DMS 273 treated with DMSO at 0.1 percent for 48 hours (cell line): Measurements from ENCODE around the gene SEZ6.
"Not testable (repeated sequence)": the region's sequence is repeated elsewhere in the genome, so short reads cannot be mapped to it uniquely, and the experiment has no call there.

Experiments
- DNase-seq: peaks from one replicate; lab custom pipeline; 2025; lab: John Stamatoyannopoulos, UW

Gene SEZ6

GRCh38 chr17:28937044-28937729, 68.6 kb downstream of the SEZ6 start:
- DNase-seq, result no peak

GRCh38 chr17:28935744-28936460, 69.9 kb downstream of the SEZ6 start:
- DNase-seq, result no peak

GRCh38 chr17:28934508-28934907, 71.3 kb downstream of the SEZ6 start:
- not testable (repeated sequence) for DNase-seq

- no peak for DNase-seq
Measured at GRCh38 chr17:28929787-28930186, 76.0 kb downstream of the SEZ6 start.

- no peak for DNase-seq
Measured at GRCh38 chr17:28928061-28928460, 77.8 kb downstream of the SEZ6 start.

GRCh38 chr17:28926786-28927185, 79.0 kb downstream of the SEZ6 start:
- DNase-seq, result no peak

- DNase-seq, result no peak
Measured at GRCh38 chr17:28926366-28926765, 79.5 kb downstream of the SEZ6 start.

- no peak for DNase-seq
Measured at GRCh38 chr17:28925912-28926365, 79.9 kb downstream of the SEZ6 start.

GRCh38 chr17:28920201-28920600, 85.6 kb downstream of the SEZ6 start:
- DNase-seq, result no peak

GRCh38 chr17:28918295-28918694, 87.5 kb downstream of the SEZ6 start:
- no peak for DNase-seq

GRCh38 chr17:28917465-28917864, 88.4 kb downstream of the SEZ6 start:
- DNase-seq, result no peak

GRCh38 chr17:28917029-28917428, 88.8 kb downstream of the SEZ6 start:
- DNase-seq, result no peak

GRCh38 chr17:28916302-28916934, 89.4 kb downstream of the SEZ6 start:
- no peak for DNase-seq

GRCh38 chr17:28912938-28913333, 92.9 kb downstream of the SEZ6 start:
- DNase-seq, result no peak

GRCh38 chr17:28912281-28912937, 93.4 kb downstream of the SEZ6 start:
- no peak for DNase-seq

- no peak for DNase-seq
Measured at GRCh38 chr17:28911411-28912045, 94.3 kb downstream of the SEZ6 start.

GRCh38 chr17:28910534-28910933, 95.3 kb downstream of the SEZ6 start:
- DNase-seq, result no peak

GRCh38 chr17:28908640-28909167, 97.1 kb downstream of the SEZ6 start:
- no peak for DNase-seq

- DNase-seq, result no peak
Measured at GRCh38 chr17:28907709-28908475, 97.9 kb downstream of the SEZ6 start.

GRCh38 chr17:28906706-28907438, 99.0 kb downstream of the SEZ6 start:
- DNase-seq, result no peak
